ENCODE measurements around the gene SPTLC3.
A peak's percentile ranks its signal among the peaks of the same experiment; 100 is the strongest.

SPTLC3 gene

DNA sequence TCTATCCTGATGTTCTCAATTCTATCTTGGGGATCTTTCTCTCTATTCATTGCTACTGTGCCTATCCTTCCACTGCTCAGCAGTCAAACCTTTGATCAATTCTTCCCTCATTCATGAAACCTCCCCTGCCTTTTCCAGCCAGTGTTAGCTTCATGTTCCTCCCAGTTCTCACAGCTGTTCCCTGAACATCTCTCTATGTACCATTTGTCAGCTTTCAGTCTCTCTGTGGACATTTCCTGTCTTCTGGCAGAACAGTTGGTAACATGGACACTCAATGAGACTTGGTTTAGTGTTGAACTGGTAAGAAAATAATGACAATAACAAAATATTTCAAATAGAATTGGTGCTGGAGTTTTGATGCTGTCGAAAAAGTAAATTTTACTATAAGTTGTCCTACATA lies 26.2 kb downstream of the SPTLC3 start:
- no peak for DNase-seq

DNA sequence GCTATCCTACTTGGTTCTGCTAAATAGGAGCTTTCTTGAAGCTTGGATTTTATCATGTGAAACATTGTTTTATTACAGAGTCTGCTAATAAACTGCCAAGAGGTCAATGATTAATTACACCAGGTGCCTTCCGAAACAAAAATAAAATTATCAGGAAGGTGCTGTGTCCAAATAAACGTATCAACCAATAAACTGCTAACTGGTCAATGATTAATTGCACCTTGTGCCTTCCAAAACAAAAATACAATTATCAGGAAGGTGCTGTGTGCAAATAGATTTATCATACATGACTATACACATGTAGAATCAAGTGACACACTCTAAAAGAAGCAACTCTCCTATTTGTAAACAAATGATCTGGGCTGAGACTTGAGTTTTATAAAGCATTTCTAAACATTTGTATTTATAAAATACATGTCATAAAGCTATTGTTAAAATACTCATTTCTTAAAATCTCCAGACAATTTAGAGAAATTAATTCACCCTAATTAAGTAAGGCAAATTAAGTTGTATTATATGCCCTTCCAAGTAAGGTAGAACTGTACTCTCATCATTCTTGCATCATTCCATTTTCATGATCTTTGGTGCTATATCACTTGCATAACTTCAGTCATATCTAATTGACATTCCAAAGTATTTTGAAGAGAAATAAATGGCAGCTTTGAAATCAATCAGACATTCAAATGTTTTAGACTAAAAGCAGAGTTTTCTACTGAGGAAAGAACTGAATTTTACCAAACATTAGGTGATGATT lies 26.8 kb downstream of the SPTLC3 start:
- no peak for DNase-seq

DNA sequence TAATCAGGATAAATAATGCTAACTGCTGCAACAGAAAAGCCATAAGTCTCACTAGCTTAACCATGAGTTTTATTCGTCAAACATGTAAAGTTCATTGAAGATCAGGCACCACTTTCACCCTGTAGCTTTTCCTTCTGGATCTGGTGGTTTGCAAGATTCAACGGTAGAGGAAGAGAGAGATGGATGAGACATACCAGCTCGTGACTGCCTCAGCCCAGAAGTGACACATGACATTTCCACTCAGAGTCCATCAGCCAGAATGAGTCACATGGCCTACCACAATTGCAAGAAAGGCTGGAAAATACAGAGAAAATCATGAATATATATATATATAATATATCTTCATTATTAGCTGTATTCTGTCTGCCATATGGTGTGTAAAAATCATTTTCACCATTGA lies 29.0 kb downstream of the SPTLC3 start:
- peak; percentile 24 for DNase-seq

DNA sequence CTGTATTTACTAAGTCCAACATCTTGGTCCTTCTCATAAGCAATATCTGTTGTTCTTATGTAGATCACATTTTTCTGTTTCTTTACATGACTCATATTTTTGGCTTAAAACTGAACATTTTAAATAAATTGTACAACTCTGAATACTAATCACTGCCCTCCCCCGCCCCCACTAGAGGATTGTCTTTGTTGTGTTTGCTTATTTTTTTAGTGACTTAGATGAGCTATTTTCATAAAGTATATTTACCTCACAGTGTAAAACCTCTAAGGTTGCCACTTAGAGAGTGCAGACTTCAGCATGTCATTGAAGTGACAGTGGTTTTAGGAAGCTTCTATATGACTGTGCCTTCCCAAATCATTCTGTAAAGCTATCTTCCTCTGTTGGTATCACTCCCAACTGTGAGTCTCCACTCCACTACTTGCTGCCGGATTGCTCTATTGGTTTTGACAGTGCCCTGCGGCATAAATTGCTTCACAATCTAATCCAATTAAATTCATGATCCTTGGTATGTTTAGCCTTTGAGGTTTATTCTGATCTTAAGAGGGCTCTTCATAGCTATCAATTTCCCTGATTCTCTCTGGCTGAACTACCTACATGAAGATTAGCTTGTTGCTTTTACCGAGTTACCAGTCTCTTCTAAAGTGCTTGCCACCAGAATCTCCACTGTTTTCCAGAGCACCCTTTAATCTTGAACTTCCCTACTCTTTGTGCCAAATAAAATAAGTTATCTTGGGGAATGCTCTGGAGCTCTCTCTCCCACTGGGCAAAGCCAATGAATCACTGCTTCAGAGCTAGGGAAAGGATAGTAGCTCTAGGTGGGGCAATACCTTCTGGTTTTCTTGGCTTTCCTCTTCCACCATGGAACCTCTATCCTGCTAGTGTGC lies 33.0 kb downstream of the SPTLC3 start:
- no peak for DNase-seq

DNA sequence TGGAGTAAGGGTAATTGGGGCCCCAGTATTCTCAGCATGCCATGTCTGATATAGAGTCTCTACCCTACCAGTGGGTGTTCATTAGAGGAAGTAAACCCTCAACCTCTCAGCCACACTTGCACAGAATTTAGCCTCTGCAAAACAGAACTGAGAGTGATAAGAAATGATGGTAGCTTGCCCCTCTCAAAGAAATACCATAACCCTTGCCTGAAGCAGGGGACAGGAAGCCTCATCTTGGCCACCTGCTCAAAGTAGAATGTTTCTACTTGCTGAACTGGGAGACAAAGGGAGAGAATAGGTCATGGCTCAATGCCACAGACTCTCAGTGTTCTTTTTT lies 33.7 kb downstream of the SPTLC3 start:
- DNase-seq = no peak

GRCh38 chr20:13046409-13046808 lies 37.6 kb downstream of the SPTLC3 start:
- no peak for DNase-seq

DNA sequence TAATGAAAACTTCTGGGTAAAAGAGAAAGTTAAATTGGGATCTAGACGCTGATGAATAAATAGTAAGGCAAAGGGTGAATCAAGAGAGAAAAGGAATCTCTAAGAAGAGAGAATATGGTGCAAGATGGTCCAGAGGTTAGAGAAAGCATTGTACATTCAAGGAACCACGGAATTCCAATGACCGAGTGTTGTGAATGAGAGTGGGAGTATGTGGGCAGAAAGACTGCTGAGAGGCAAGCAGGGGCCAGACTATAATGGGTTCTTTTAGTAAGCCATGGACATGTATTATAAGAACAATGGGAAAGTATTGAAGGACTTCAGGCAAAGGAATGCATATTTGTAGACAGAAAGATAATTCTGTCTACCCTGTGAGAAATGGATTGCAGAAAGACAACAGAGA lies 45.2 kb downstream of the SPTLC3 start:
- DNase-seq = no peak

DNA sequence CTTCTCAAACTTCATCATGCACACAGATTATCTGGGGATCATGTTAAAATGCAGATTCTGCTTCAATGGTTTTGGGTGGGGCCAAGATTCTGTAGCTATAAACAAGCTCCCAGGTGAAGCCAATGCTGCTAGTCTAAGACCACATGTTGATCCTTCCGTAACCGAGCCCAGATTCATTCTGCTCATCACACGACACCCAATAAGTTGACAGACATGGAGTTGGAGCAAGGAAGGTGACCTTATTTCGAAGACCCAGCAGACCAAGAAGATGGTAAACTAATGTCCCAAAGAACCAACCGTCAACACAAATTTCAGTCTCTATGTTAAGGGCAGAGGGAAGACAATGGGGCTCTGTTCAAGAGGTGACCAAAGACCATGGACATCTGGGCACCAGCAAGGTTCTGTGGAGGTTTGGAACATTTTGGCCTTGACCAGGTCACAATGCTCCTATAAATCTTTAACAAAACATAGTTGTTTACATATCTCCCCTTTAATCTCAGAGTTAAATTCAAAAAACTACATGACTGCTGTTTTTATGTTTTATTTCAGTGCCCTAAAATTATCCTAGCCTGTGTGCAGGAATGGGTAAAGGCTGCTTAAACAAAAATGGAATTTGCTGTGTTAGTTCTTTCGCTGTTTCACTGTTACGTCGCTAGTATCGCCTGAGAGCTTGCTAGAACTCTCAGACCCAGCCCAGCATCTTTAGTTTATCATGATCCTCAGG lies 50.1 kb downstream of the SPTLC3 start:
- no peak for DNase-seq

DNA sequence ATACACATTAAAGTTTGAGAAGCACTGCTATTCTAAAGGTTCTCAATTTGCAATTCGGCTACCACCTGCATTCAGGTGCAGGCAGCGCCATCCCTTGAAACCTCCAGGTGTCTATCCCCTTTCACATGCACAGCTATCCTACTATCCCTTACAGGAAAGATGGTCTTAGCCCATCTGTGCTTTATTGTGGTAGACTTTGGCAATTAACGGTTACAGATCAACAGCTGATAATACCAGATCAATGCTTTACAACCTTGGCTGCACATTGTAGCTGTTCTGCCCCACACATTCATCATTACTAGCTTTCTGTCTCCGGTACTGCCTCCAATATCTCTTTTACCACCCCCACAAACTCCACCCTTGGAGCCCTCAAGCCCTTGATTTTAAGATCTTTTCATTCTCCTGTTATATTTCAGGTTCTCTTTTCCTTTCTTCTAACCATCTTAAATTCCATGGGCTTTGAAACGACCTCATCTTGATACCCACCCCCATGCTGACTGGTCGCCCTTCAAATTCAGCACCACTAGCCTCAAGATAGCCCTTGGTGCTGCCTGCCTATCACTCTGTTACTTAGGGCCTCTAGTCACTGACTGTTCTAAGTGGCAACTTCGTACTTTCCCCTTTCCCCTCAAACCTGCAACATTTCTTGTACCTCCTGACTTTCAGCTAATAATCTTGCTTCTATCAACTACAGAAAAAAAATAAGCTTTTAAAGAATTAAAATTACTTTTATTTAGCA lies 50.8 kb downstream of the SPTLC3 start:
- no peak for DNase-seq

- no peak for DNase-seq
These were observed 51.6 kb downstream of the SPTLC3 start for GRCh38 chr20:13060327-13060726.

DNA sequence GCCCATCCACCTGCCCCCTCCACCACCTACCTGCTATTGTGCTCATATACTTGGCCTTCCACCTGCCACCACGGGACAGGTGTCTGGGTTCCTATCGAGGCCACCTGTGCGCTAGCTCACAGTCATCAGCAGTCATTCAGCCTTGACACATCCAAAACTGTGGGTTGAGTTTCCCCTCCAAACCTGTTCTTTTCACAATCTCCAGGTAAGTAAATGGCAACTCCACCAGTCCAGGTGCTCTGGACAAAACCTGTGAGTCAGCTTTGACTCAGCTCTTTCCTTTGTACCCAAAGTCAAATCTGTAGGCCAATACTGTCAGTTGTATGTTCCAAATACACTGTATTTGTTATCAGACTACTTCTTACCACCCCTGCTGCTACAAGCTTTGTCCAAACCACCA lies 52.6 kb downstream of the SPTLC3 start:
- DNase-seq = no peak

GRCh38 chr20:13062789-13063188 lies 54.0 kb downstream of the SPTLC3 start:
- DNase-seq = no peak

DNA sequence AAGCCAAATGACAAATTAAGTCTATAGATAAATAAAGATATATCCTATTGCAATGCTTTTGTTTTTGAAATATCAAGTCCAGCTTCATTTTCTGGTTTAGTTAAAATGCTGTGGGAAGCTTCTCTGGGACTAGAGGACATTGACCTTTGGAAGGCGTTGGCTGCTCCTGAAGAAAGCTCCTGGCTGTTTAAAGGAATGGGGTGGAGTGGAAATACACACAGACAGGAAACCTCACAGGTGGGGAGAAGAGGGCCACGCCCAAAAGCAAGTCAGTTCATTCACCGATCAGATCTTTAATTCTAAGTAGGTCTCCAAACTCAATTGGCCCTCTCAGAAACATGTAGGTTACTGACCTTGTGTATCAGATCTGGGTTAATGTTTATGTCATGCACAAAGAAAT lies 59.6 kb downstream of the SPTLC3 start:
- no peak for DNase-seq

DNA sequence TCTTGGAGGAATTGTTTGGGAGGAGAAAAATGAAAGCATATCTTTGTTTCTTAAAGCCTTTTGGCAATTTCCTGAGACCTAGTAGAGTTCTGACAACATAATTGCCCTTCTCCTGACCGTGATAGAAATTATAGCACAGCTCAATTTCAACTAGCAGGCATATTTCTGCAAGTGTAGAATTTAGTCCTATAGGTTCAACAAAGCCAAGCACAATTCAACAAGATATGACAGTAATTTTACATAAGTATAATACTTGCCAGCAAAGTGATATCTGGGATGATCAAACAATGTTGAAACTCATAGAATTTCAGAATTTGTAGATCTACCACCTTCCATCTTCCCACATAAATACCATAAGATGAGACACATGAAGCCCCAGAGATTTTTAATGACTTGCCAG lies 73.1 kb downstream of the SPTLC3 start:
- DNase-seq = no peak

- no peak for DNase-seq
These were observed 73.6 kb downstream of the SPTLC3 start for GRCh38 chr20:13082378-13082777.

- no peak for DNase-seq
These were observed 76.5 kb downstream of the SPTLC3 start for GRCh38 chr20:13085275-13085674.

DNA sequence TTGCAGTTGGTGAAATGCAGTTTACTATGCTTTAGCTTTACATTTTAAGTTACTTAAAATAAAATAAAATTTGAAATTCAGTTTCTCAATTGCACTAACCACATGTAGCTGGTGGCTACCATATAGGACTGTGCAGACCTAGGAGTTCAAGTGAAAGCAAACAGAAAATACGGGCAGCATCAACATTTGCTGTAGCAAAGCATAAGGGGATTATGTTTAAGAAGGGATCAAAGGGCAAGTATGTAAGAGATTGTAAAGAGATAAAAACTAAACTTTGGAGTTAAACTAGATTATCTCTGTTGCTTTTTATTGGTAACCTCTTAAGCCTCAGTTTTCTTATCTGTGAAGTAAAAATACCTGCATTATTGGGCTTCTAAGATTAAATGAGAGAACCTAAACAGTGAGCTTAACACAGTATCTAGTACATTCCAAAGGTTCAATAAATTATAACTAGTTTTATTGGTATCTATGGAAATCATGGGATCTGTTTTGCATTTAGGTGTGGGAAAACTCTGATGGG lies 81.2 kb downstream of the SPTLC3 start:
- no peak for DNase-seq

DNA sequence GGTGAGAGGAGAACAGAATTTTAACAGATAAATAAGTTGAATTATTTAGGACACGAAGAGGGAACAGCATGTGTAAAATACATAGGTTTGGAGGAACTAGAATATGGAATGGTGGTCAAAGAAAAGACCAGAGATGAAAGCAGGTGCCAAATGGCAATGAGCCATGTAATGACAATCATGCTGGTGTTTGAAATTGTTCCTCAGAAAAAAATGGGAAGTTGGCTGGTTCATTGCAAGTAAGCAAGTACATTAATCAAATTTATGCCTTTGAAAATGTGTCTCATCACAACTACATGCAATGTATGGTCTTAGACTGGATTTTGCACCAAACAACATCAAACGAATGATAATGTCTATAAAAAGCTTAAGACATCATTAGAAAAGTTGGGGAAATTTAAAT lies 83.3 kb downstream of the SPTLC3 start:
- DNase-seq = no peak

DNA sequence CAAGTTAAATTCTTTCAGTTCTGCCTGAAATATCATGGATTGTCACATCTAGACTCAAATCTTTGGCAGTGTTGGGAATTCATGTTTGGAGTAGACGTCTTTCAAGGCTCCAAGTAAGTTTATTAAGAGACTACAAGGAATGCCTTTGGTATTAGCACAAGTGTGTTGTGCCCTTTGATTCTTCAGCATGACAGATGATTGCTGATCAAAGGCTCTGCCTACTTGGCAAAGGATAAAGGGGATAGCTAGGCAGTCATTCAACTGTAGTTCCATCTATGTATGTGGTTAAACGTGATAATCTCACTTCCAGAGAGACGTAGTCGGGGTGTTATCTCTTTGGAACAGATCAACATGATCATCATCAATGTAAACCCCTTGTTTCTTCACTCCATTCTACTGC lies 86.2 kb downstream of the SPTLC3 start:
- no peak for DNase-seq

DNA sequence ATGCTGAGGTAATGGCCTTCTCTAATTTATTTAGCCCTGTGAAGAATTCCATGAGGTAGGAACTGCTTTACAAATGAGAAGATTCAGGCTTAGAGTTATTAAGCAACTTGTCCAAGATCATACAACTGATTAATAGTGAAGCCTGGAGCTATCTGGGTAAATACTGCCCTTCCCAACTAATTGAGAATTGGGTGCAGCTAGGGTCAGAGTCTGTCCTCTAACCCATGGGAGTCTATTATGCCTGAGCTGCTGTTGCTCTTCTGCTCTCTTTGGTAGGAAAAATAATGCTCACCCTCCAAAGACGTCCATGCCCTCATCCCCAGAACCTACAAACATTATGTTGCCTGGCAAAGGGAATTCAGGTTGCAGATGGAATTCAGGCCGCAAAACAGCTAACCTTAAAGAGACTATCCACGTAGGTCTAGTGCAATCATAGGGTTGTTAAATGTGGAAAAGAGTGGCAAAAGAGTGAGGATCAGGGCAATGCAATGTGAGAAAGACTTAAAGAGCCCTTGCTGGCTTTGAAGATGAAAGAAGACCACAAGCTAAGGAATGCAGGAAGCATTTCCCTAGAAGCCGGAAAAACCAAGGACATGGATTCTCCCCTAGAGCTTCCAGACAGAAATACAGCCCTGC lies 90.1 kb downstream of the SPTLC3 start:
- no peak for DNase-seq

DNA sequence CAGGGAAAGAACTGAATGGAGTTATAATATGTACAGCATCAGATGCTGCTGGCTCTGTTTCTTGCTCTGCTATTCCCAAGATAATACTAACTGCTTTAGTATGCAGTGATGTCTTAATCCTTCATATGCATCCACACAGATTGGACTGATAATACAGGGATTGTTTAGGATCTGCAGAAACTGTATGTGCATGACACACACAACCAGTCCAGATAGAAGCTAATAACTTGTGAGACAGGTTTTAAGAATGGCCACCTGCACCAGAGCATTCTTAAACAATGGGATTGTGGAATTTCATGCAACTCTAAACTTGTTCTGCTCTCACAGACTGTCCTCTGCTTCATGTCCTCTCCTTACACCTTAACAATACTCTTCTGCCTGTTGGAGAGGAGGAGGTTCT lies 90.9 kb downstream of the SPTLC3 start:
- DNase-seq = no peak

GRCh38 chr20:13101276-13101675 lies 92.5 kb downstream of the SPTLC3 start:
- DNase-seq = peak; percentile 1

All from EL (cell line).